HEK293 (cell line): ENCODE results near the gene DNAH5.

Source experiments
- CTCF ChIP-seq: fragments of 450-650 bp; formaldehyde crosslinking; IDR thresholded peaks from 2 replicates; pipeline ENCODE4 v1.5.1; 2016; ENCODE audit warnings: missing biosample characterization, missing genetic modification characterization
- KLF10 ChIP-seq: fragments of 450-650 bp; IDR thresholded peaks from 2 replicates; pipeline ENCODE4 v1.5.1; 2018; ENCODE audit warnings: missing biosample characterization, mild to moderate bottlenecking, missing genetic modification characterization
- ZBTB8A ChIP-seq: fragments of 450-650 bp; formaldehyde crosslinking; IDR thresholded peaks from 2 replicates; pipeline ENCODE4 v1.5.1; 2016; ENCODE audit warnings: missing biosample characterization, missing genetic modification characterization
- ZNF112 ChIP-seq: fragments of 450-650 bp; formaldehyde crosslinking; IDR thresholded peaks from 2 replicates; pipeline ENCODE4 v1.5.0; 2017; ENCODE audit warnings: missing biosample characterization, missing genetic modification characterization
- ZNF138 ChIP-seq: fragments of 450-650 bp; formaldehyde crosslinking; IDR thresholded peaks from 2 replicates; pipeline ENCODE4 v1.5.1; 2016; ENCODE audit warnings: missing biosample characterization, missing genetic modification characterization, borderline replicate concordance
- ZNF146 ChIP-seq: fragments of 450-650 bp; formaldehyde crosslinking; IDR thresholded peaks from 2 replicates; pipeline ENCODE4 v1.5.1; 2016; ENCODE audit warnings: missing biosample characterization, missing genetic modification characterization
- ZNF518A ChIP-seq: fragments of 450-650 bp; formaldehyde crosslinking; conservative IDR thresholded peaks from 2 replicates; pipeline ENCODE4 v1.5.1; 2016; ENCODE audit warnings: low read depth, missing biosample characterization, missing genetic modification characterization
- ZNF548 ChIP-seq: fragments of 450-650 bp; formaldehyde crosslinking; IDR thresholded peaks from 2 replicates; pipeline ENCODE4 v1.5.1; 2016; ENCODE audit warnings: missing biosample characterization, missing genetic modification characterization
- ZNF792 ChIP-seq: fragments of 450-650 bp; formaldehyde crosslinking; IDR thresholded peaks from 2 replicates; pipeline ENCODE4 v1.5.1; 2016; ENCODE audit warnings: missing biosample characterization, missing genetic modification characterization
- ZSCAN5A ChIP-seq: fragments of 450-650 bp; formaldehyde crosslinking; IDR thresholded peaks from 2 replicates; pipeline ENCODE4 v1.5.1; 2016; ENCODE audit warnings: missing biosample characterization, missing genetic modification characterization
- TF ChIP-seq, protein P1 (sequence below): fragments of 450-650 bp; formaldehyde crosslinking; optimal IDR thresholded peaks from 2 replicates; pipeline ENCODE3; 2016; ENCODE audit warnings: missing biosample characterization, mild to moderate bottlenecking, missing genetic modification characterization
- TF ChIP-seq, protein P2 (sequence below): fragments of 450-650 bp; formaldehyde crosslinking; IDR thresholded peaks from 2 replicates; pipeline ENCODE4 v1.5.1; 2016; ENCODE audit warnings: missing biosample characterization, missing genetic modification characterization
- TF ChIP-seq, protein P3 (sequence below): fragments of 450-650 bp; IDR thresholded peaks from 2 replicates; pipeline ENCODE4 v1.5.1; 2018; ENCODE audit warnings: missing biosample characterization, missing genetic modification characterization

GRCh38 chr5:13653709-13654108, 290.8 kb downstream of the DNAH5 start:
- TF ChIP-seq CTCF (tag by site-specific recombination) (no peak), ZNF112 (tag by site-specific recombination) (no peak), ZNF146 (tag by site-specific recombination) (no peak), ZSCAN5A (tag by site-specific recombination) (no peak), ZNF138 (tag by site-specific recombination) (no peak), ZNF518A (tag by site-specific recombination) (no peak), ZNF792 (no peak), ZBTB8A (tag by site-specific recombination) (no peak), ZNF548 (no peak), KLF10 (tag by site-specific recombination) (no peak)
- TF ChIP-seq, protein P1, sequence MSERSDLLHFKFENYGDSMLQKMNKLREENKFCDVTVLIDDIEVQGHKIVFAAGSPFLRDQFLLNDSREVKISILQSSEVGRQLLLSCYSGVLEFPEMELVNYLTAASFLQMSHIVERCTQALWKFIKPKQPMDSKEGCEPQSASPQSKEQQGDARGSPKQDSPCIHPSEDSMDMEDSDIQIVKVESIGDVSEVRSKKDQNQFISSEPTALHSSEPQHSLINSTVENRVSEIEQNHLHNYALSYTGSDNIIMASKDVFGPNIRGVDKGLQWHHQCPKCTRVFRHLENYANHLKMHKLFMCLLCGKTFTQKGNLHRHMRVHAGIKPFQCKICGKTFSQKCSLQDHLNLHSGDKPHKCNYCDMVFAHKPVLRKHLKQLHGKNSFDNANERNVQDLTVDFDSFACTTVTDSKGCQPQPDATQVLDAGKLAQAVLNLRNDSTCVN (tag by site-specific recombination), result no peak
- TF ChIP-seq, protein P2, sequence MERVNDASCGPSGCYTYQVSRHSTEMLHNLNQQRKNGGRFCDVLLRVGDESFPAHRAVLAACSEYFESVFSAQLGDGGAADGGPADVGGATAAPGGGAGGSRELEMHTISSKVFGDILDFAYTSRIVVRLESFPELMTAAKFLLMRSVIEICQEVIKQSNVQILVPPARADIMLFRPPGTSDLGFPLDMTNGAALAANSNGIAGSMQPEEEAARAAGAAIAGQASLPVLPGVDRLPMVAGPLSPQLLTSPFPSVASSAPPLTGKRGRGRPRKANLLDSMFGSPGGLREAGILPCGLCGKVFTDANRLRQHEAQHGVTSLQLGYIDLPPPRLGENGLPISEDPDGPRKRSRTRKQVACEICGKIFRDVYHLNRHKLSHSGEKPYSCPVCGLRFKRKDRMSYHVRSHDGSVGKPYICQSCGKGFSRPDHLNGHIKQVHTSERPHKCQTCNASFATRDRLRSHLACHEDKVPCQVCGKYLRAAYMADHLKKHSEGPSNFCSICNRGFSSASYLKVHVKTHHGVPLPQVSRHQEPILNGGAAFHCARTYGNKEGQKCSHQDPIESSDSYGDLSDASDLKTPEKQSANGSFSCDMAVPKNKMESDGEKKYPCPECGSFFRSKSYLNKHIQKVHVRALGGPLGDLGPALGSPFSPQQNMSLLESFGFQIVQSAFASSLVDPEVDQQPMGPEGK, result no peak
- TF ChIP-seq, protein P3, sequence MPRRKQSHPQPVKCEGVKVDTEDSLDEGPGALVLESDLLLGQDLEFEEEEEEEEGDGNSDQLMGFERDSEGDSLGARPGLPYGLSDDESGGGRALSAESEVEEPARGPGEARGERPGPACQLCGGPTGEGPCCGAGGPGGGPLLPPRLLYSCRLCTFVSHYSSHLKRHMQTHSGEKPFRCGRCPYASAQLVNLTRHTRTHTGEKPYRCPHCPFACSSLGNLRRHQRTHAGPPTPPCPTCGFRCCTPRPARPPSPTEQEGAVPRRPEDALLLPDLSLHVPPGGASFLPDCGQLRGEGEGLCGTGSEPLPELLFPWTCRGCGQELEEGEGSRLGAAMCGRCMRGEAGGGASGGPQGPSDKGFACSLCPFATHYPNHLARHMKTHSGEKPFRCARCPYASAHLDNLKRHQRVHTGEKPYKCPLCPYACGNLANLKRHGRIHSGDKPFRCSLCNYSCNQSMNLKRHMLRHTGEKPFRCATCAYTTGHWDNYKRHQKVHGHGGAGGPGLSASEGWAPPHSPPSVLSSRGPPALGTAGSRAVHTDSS, result no peak
